22Rv1 (cell line): Measurements from ENCODE around the gene PACSIN3.

Experiments
- CTCF ChIP-seq: fragments of 450-650 bp; IDR thresholded peaks from 2 replicates; pipeline ENCODE4 v1.5.1; 2017; ENCODE audit warnings: mild to moderate bottlenecking
- ZFX ChIP-seq: fragments of 450-650 bp; IDR thresholded peaks from 2 replicates; pipeline ENCODE4 v1.6.1; 2017; ENCODE audit warnings: antibody characterized with exemption, borderline replicate concordance

GRCh38 chr11:47139878-47140277 is 46.4 kb downstream of the PACSIN3 start:
- no peak for TF ChIP-seq CTCF
- no peak for TF ChIP-seq ZFX
